Esophagus squamous epithelium (tissue), 5 donors: ENCODE data around the gene EMC8. TPM values are rescaled to one million over a fixed set of nuclear protein-coding genes. Genes with fewer than 3 reads are reported as not detected.

Experiments used
- DNase-seq: peaks from one replicate; lab custom pipeline; 2025; lab: John Stamatoyannopoulos, UW
- H3K27ac ChIP-seq, 4 donors: fragments of 200-600 bp; sonication (generic); one replicate each; pipeline ENCODE4 v1.5.1; 2016 to 2019; ENCODE audit warnings: mild to moderate bottlenecking in 1 of 4
- H3K27me3 ChIP-seq, 4 donors: fragments of 200-600 bp; sonication (generic); 1 replicate in 3 of 4; 2 replicates in 1 of 4; pipeline versions ENCODE4 v1.5.1 to v1.6.0; 2017 to 2021; ENCODE audit warnings: antibody characterized with exemption in 1 of 4
- H3K36me3 ChIP-seq, 3 donors: fragments of 200-600 bp; sonication (generic); one replicate each; pipeline ENCODE4 v1.5.1; 2016 to 2019
- H3K4me1 ChIP-seq, 3 donors: fragments of 200-600 bp; sonication (generic); one replicate each; pipeline ENCODE4 v1.5.1; 2017 to 2019
- H3K4me3 ChIP-seq, 4 donors: fragments of 200-600 bp; sonication (generic); 1 replicate in 3 of 4; 2 replicates in 1 of 4; pipeline ENCODE4 v1.5.1; 2016 to 2019; ENCODE audit warnings: mild to moderate bottlenecking in 2 of 4, moderate library complexity in 1 of 4
- H3K9me3 ChIP-seq, 3 donors: fragments of 200-600 bp; sonication (generic); one replicate each; pipeline ENCODE4 v1.5.1; 2016 to 2019
- CTCF ChIP-seq, 6 experiments: fragments of 450-650 bp in 4 of 6; fragments of 200-600 bp in 2 of 6; sonication (generic) in 2 of 6; IDR thresholded peaks; one replicate each; pipeline ENCODE4 v1.5.1; 2016 to 2019; ENCODE audit warnings: antibody characterized with exemption in 6 of 6, mild to moderate bottlenecking in 4 of 6, moderate library complexity in 4 of 6
- POLR2A ChIP-seq, 4 donors: fragments of 450-650 bp; IDR thresholded peaks; one replicate each; pipeline ENCODE4 v1.6.1; 2017; ENCODE audit warnings: antibody characterized with exemption in 4 of 4, mild to moderate bottlenecking in 4 of 4, moderate library complexity in 3 of 4
- WGBS, 2 donors: methylation state at CpG; one replicate each; pipeline ENCODE4 v1.1.5; 2018; 5-methylcytosine and 5-hydroxymethylcytosine counted together
- intact Hi-C: fragments of 100-400 bp; cut with DNase I; formaldehyde crosslinking; loops from one replicate; pipeline ENCODE4 v1.15.0; 2022
- total RNA-seq, 4 donors: library from RNA; depleted of rRNA; stranded (reverse); fragments of >200 nt; gene quantifications; one replicate each; pipeline ENCODE4 v1.1.0, GENCODE V29; 2016
- donor health status: DM: yes; HTN: yes; CAD: no.

Gene EMC8
- total RNA-seq: 10 to 100 TPM; 18.7 to 32.4 (median 23.9) TPM

- peak; percentile 63 for DNase-seq
Observed at GRCh38 chr16:85799497-85800320, at the start of gene EMC8, which contains the start of gene COX4I1. Gene EMC8 (minus strand): TSS chr16:85799544. CDS start chr16:85799295, 249 bp downstream. Gene COX4I1 (plus strand): TSS chr16:85799695. CDS start chr16:85801206, 1,511 bp downstream.

GRCh38 chr16:85848986-85849385, 49.6 kb upstream of the EMC8 start:
- Histone ChIP-seq H3K27ac (no peak overlapping the region), H3K4me1 (no peaks in the 10 kb centered on the region), H3K4me3 (no peak overlapping the region), H3K9me3 (no peaks in the 10 kb centered on the region), H3K27me3 (peaks cover 0 to 61% (median 3%) of the 10 kb centered on the region in 4 donors), H3K36me3 (no peaks in the 10 kb centered on the region)
- no peak for DNase-seq
- intact Hi-C loops: no loop called here
- TF ChIP-seq CTCF (IDR thresholded peaks at IDR 0.05): no peak
- TF ChIP-seq POLR2A (IDR thresholded peaks at IDR 0.05): no peak
- WGBS, 2 donors: 38 to 42% methylated on average over 8 to 9 of the region's 9 CpGs

More at GRCh38 chr16:85799497-85800320, at the start of gene EMC8, which contains the start of gene COX4I1:
- peak within 1 kb of the TSS; percentile 90 to 95 (median 92) for H3K27ac ChIP-seq
- peaks cover 11 to 43% (median 18%) of the 10 kb centered on the region in 3 donors for H3K4me1 ChIP-seq
- peak within 1 kb of the TSS; percentile 78 to 98 (median 96) for H3K4me3 ChIP-seq
- 0% methylated on average over 3 to 7 of the region's 87 CpGs for WGBS, 2 donors
- H3K36me3 ChIP-seq: peaks cover 7 to 62% (median 20%) of the 10 kb centered on the region in 3 donors
- H3K27me3 ChIP-seq: no peaks in the 10 kb centered on the region
- intact Hi-C loops: no loop called here
- TF ChIP-seq CTCF (IDR thresholded peaks at IDR 0.05): peak in 1 of 6 experiments; percentile 4
- peak in 3 of 4 donors; percentile 83 to 88 (median 87) for TF ChIP-seq POLR2A (IDR thresholded peaks at IDR 0.05)
- H3K9me3 ChIP-seq: no peaks in the 10 kb centered on the region

GRCh38 chr16:85847681-85848601, 48.6 kb upstream of the EMC8 start:
- no peak for DNase-seq
- Histone ChIP-seq H3K27me3 (peaks cover 0 to 61% (median 3%) of the 10 kb centered on the region in 4 donors), H3K4me1 (no peaks in the 10 kb centered on the region), H3K9me3 (no peaks in the 10 kb centered on the region), H3K36me3 (no peaks in the 10 kb centered on the region), H3K4me3 (no peak overlapping the region), H3K27ac (no peak overlapping the region)
- TF ChIP-seq POLR2A (IDR thresholded peaks at IDR 0.05): no peak
- TF ChIP-seq CTCF (IDR thresholded peaks at IDR 0.05): no peak
- WGBS, 2 donors: 53 to 55% methylated on average over 35 to 36 of the region's 39 CpGs
- intact Hi-C loops: no loop called here

- TF ChIP-seq CTCF (IDR thresholded peaks at IDR 0.05) (no peak), POLR2A (IDR thresholded peaks at IDR 0.05) (no peak)
- 55 to 94% methylated on average over 6 to 9 of the region's 15 CpGs for WGBS, 2 donors
- no peak for DNase-seq
- Histone ChIP-seq H3K4me1 (no peaks in the 10 kb centered on the region), H3K27me3 (peaks cover 0 to 66% (median 3%) of the 10 kb centered on the region in 4 donors), H3K9me3 (no peaks in the 10 kb centered on the region), H3K36me3 (no peaks in the 10 kb centered on the region), H3K27ac (no peak overlapping the region), H3K4me3 (no peak overlapping the region)
- intact Hi-C loops: no loop called here
Observed at GRCh38 chr16:85847036-85847435, 47.7 kb upstream of the EMC8 start.
